Measurements from ENCODE around the gene GPC4.

DNA sequence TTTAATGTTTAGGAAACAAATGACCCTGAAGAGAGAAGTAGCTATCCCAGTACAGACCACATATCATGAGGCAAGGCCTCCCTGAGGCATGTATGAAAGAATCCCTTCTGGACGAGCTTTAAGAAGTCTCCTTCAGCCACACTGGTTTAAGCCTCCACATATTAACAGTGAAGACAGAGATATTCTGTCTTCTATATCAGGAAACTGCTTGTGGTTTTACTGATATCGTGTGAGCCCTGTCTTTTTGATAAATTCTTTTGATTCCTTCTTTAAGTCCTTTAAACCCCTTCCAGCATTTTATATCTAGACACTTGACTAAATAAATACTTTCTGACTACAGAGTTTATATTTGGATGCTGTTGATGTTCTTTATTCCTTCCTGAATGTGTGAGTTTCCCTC, 45.9 kb upstream of the GPC4 start:
- TF ChIP-seq, protein P1, sequence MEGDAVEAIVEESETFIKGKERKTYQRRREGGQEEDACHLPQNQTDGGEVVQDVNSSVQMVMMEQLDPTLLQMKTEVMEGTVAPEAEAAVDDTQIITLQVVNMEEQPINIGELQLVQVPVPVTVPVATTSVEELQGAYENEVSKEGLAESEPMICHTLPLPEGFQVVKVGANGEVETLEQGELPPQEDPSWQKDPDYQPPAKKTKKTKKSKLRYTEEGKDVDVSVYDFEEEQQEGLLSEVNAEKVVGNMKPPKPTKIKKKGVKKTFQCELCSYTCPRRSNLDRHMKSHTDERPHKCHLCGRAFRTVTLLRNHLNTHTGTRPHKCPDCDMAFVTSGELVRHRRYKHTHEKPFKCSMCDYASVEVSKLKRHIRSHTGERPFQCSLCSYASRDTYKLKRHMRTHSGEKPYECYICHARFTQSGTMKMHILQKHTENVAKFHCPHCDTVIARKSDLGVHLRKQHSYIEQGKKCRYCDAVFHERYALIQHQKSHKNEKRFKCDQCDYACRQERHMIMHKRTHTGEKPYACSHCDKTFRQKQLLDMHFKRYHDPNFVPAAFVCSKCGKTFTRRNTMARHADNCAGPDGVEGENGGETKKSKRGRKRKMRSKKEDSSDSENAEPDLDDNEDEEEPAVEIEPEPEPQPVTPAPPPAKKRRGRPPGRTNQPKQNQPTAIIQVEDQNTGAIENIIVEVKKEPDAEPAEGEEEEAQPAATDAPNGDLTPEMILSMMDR (IDR thresholded peaks at IDR 0.05), result no peak
- no peak for TF ChIP-seq POLR2A (IDR thresholded peaks at IDR 0.05)
